Neural cell (in vitro differentiated cells): Measurements from ENCODE around the gene C4A.

Experiments
- CTCF ChIP-seq: fragments of 450-650 bp; IDR thresholded peaks from 2 replicates; pipeline ENCODE4 v1.5.1; 2014; ENCODE audit warnings: antibody characterized with exemption, mild to moderate bottlenecking, moderate library complexity; ENCODE audit not compliant: poor library complexity, severe bottlenecking
- EZH2 ChIP-seq: fragments of 200-600, 300-800 bp; shearing (Covaris generic), sonication (generic); IDR thresholded peaks from 2 replicates; pipeline ENCODE4 v1.6.1; 2014; ENCODE audit warnings: antibody characterized with exemption, low read length, borderline replicate concordance, mild to moderate bottlenecking; ENCODE audit not compliant: insufficient read depth, poor library complexity, severe bottlenecking
- MXI1 ChIP-seq: fragments of 450-650 bp; conservative IDR thresholded peaks from 2 replicates; pipeline ENCODE4 v1.6.1; 2014; ENCODE audit warnings: antibody characterized with exemption, mild to moderate bottlenecking; ENCODE audit not compliant: poor library complexity, severe bottlenecking
- POLR2AphosphoS5 ChIP-seq: IDR thresholded peaks from 2 replicates; pipeline ENCODE4 v1.6.1; 2012
- SMC3 ChIP-seq: fragments of 450-650 bp; conservative IDR thresholded peaks from 2 replicates; pipeline ENCODE4 v1.6.1; 2014; ENCODE audit warnings: antibody characterized with exemption, mild to moderate bottlenecking, moderate library complexity; ENCODE audit not compliant: poor library complexity

- TF ChIP-seq CTCF = no peak
- no peak for TF ChIP-seq MXI1
- TF ChIP-seq EZH2 = no peak
- TF ChIP-seq SMC3 = no peak
- no peak for TF ChIP-seq POLR2AphosphoS5
These were observed 13.5 kb upstream of the C4A start for GRCh38 chr6:31968326-31968725.
